ENCODE measurements around the gene LIPI.

GRCh38 chr21:14070049-14070893 lies 140.5 kb downstream of the LIPI start:
- TF ChIP-seq CTCF (IDR thresholded peaks at IDR 0.05), result no peak
- TF ChIP-seq POLR2A (IDR thresholded peaks at IDR 0.05), result no peak
- no peak for TF ChIP-seq POLR2AphosphoS5 (IDR thresholded peaks at IDR 0.05)
- TF ChIP-seq EP300 (IDR thresholded peaks at IDR 0.05), result no peak

Data from upper lobe of left lung (tissue), 4 donors.